Natural killer cell (primary cell): ENCODE data around the gene CRX. TPM values are rescaled to one million over a fixed set of nuclear protein-coding genes. Genes with fewer than 3 reads are reported as not detected.

Source experiments
- ATAC-seq, 3 donors: fragments of 150-1000 bp in 2 of 3; fragments of 200-7000 bp in 1 of 3; cut with Tn5 transposase; 1 replicate in 1 of 3; 2 replicates in 2 of 3; pipeline ENCODE4 v1.10.0; 2021; ENCODE audit warnings: mild to moderate bottlenecking in 2 of 3, moderate library complexity in 2 of 3
- DNase-seq, 2 donors: peaks; one replicate each; pipeline versions ENCODE4 v3.0.0 to v3.0.0-alpha.2; 2013 to 2021; ENCODE audit warnings: mixed read lengths in 1 of 2
- H3K27ac ChIP-seq: one replicate; pipeline ENCODE4 v1.5.1; 2013; ENCODE audit warnings: mild to moderate bottlenecking, low read length
- H3K27me3 ChIP-seq: one replicate; pipeline ENCODE4 v1.6.1; 2013; ENCODE audit warnings: low read length; ENCODE audit not compliant: control insufficient read depth, insufficient read depth
- H3K36me3 ChIP-seq: one replicate; pipeline ENCODE4 v1.6.1; 2013; ENCODE audit warnings: low read length; ENCODE audit not compliant: control insufficient read depth, insufficient read depth
- H3K4me1 ChIP-seq: one replicate; pipeline ENCODE4 v1.6.1; 2013; ENCODE audit warnings: low read length; ENCODE audit not compliant: control insufficient read depth, insufficient read depth
- H3K4me3 ChIP-seq: one replicate; pipeline ENCODE4 v1.5.1; 2013; ENCODE audit warnings: low read length
- H3K9me3 ChIP-seq: one replicate; pipeline ENCODE4 v1.6.1; 2013; ENCODE audit warnings: low read length; ENCODE audit not compliant: control insufficient read depth, insufficient read depth
- H3K27ac Mint-ChIP-seq, 2 donors: one replicate each; pipeline ENCODE4 v1.8.0; 2022; ENCODE audit warnings: mild to moderate bottlenecking in 2 of 2, mixed read lengths in 2 of 2, moderate library complexity in 1 of 2
- H3K27me3 Mint-ChIP-seq, 2 donors: one replicate each; pipeline ENCODE4 v1.8.0; 2022; ENCODE audit warnings: low read depth in 2 of 2, mixed read lengths in 2 of 2
- H3K36me3 Mint-ChIP-seq: one replicate; pipeline ENCODE4 v1.8.0; 2022; ENCODE audit warnings: mixed read lengths
- H3K4me1 Mint-ChIP-seq, 2 donors: one replicate each; pipeline ENCODE4 v1.8.0; 2022; ENCODE audit warnings: mixed read lengths in 2 of 2
- H3K4me3 Mint-ChIP-seq: one replicate; pipeline ENCODE4 v1.8.0; 2022; ENCODE audit warnings: mild to moderate bottlenecking, moderate library complexity, mixed read lengths
- H3K9me3 Mint-ChIP-seq, 2 donors: one replicate each; pipeline ENCODE4 v1.8.0; 2022; ENCODE audit warnings: mixed read lengths in 2 of 2
- CTCF ChIP-seq: fragments of 200-600 bp; IDR thresholded peaks from one replicate; pipeline ENCODE4 v1.8.0; 2022; ENCODE audit warnings: antibody characterized with exemption
- WGBS: methylation state at CpG from one replicate; pipeline ENCODE4 v1.1.7; 2013; ENCODE audit warnings: missing lambda C conversion rate; ENCODE audit not compliant: insufficient coverage; 5-methylcytosine and 5-hydroxymethylcytosine counted together
- intact Hi-C: fragments of 100-400 bp; cut with micrococcal nuclease; formaldehyde crosslinking; loops from one replicate; pipeline ENCODE4 v1.14.2; 2022
- total RNA-seq, 4 donors: library from RNA; stranded (reverse); fragments of 120-200 nt in 1 of 4; gene quantifications; one replicate each; pipeline versions ENCODE4 v1.2.3 to v1.2.4, GENCODE V29; 2013 to 2022

CRX gene
- total RNA-seq, 3 donors from 2014 or later (not counting 1 experiment from before 2014, with no cell fraction given) = not detected

- 66% methylated on average over 5 of the region's 5 CpGs for WGBS
- H3K27me3 Mint-ChIP-seq = peaks cover 6 to 14% of the 10 kb centered on the region in 2 donors
- Histone ChIP-seq H3K9me3 (no peaks in the 10 kb centered on the region), H3K4me3 (no peak overlapping the region), H3K4me1 (no peaks in the 10 kb centered on the region), H3K27me3 (no peaks in the 10 kb centered on the region), H3K27ac (no peak overlapping the region), H3K36me3 (no peaks in the 10 kb centered on the region)
- intact Hi-C loops = no loop called here
- no peak for ATAC-seq
- H3K36me3 Mint-ChIP-seq = no peaks in the 10 kb centered on the region
- H3K27ac Mint-ChIP-seq = no peak overlapping the region
- no peaks in the 10 kb centered on the region for H3K9me3 Mint-ChIP-seq
- no peak for TF ChIP-seq CTCF
- no peak overlapping the region for H3K4me3 Mint-ChIP-seq
- no peak for DNase-seq
- H3K4me1 Mint-ChIP-seq = no peaks in the 10 kb centered on the region
These were observed 21.2 kb downstream of the CRX start for GRCh38 chr19:47842941-47843340.

- ATAC-seq (no peak), DNase-seq (no peak)
- H3K27me3 ChIP-seq = peaks cover 10% of the 10 kb centered on the region
- no peaks in the 10 kb centered on the region for H3K9me3 ChIP-seq
- no peaks in the 10 kb centered on the region for H3K9me3 Mint-ChIP-seq
- intact Hi-C loops = no loop called here
- 62% methylated on average over 10 of the region's 10 CpGs for WGBS
- no peak overlapping the region for H3K4me3 Mint-ChIP-seq
- H3K4me1 ChIP-seq = peaks cover 7% of the 10 kb centered on the region
- H3K27ac Mint-ChIP-seq = no peak overlapping the region
- H3K4me1 Mint-ChIP-seq = peaks cover 8 to 12% of the 10 kb centered on the region in 2 donors
- H3K27me3 Mint-ChIP-seq = peaks cover 33 to 48% of the 10 kb centered on the region in 2 donors
- no peaks in the 10 kb centered on the region for H3K36me3 ChIP-seq
- H3K27ac ChIP-seq = no peak overlapping the region
- H3K4me3 ChIP-seq = no peak overlapping the region
- no peaks in the 10 kb centered on the region for H3K36me3 Mint-ChIP-seq
- no peak for TF ChIP-seq CTCF
These were observed 26.7 kb downstream of the CRX start for GRCh38 chr19:47848425-47848822.

GRCh38 chr19:47848823-47849473 is 27.2 kb downstream of the CRX start:
- peaks cover 7% of the 10 kb centered on the region for H3K4me1 ChIP-seq
- 5% methylated on average over 17 of the region's 22 CpGs for WGBS

More at GRCh38 chr19:47848823-47849473, 27.2 kb downstream of the CRX start:
- Mint-ChIP-seq H3K4me1 (peaks cover 8 to 12% of the 10 kb centered on the region in 2 donors), H3K27me3 (peaks cover 34 to 52% of the 10 kb centered on the region in 2 donors), H3K36me3 (no peaks in the 10 kb centered on the region), H3K4me3 (peak overlapping the region; percentile 49), H3K9me3 (no peaks in the 10 kb centered on the region), H3K27ac (peak overlapping the region in 1 of 2 donors; percentile 48)
- no peak for ATAC-seq
- intact Hi-C loops = no loop called here
- peaks cover 10% of the 10 kb centered on the region for H3K27me3 ChIP-seq
- TF ChIP-seq CTCF = peak; percentile 23
- DNase-seq = peak in 1 of 2 donors; percentile 46
- no peaks in the 10 kb centered on the region for H3K36me3 ChIP-seq
- no peaks in the 10 kb centered on the region for H3K9me3 ChIP-seq
- no peak overlapping the region for H3K4me3 ChIP-seq
- no peak overlapping the region for H3K27ac ChIP-seq
